B cell (primary cell): ENCODE results near the gene ICE2. TPM values are rescaled to one million over a fixed set of nuclear protein-coding genes. Genes with fewer than 3 reads are reported as not detected.

Experiments
- ATAC-seq: fragments of 200-7000 bp; cut with Tn5 transposase; one replicate; pipeline ENCODE4 v1.10.0; 2021; ENCODE audit warnings: low read depth, mild to moderate bottlenecking, moderate number of reproducible peaks, moderate library complexity
- CTCF ChIA-PET: fragments of 350-600 bp; sonication (Branson Sonifier 250); formaldehyde crosslinking; loops from one replicate; lab custom pipeline; 2021; ENCODE audit warnings: antibody characterized with exemption, inconsistent platforms; lab: Charles Lee
- POLR2A ChIA-PET: fragments of 350-600 bp; sonication (Branson Sonifier 250); formaldehyde crosslinking; loops from one replicate; lab custom pipeline; 2021; ENCODE audit warnings: antibody characterized with exemption; lab: Charles Lee
- DNase-seq: peaks from one replicate; pipeline ENCODE4 v3.0.0; 2013
- H2AFZ ChIP-seq: 2 replicates; pipeline ENCODE4 v1.6.1; 2012; ENCODE audit warnings: mild to moderate bottlenecking, low read depth, low read length; ENCODE audit not compliant: insufficient read depth, poor library complexity, severe bottlenecking
- H3K27ac ChIP-seq, 2 donors: 1 replicate in 1 of 2; 2 replicates in 1 of 2; pipeline ENCODE4 v1.5.1; 2012 to 2013; ENCODE audit warnings: low read length in 2 of 2, mild to moderate bottlenecking in 2 of 2, moderate library complexity in 1 of 2
- H3K27me3 ChIP-seq, 4 experiments: fragments of 200-600 bp in 1 of 4; sonication (generic) in 1 of 4; replicated peaks in 1 of 4; 1 replicate in 2 of 4; 2 replicates in 2 of 4; pipeline versions ENCODE4 v1.6.1 to v1.7.0; 2013 to 2016; ENCODE audit warnings: low read length in 3 of 4, mild to moderate bottlenecking in 2 of 4, mixed read lengths in 1 of 4, moderate library complexity in 1 of 4; ENCODE audit not compliant: insufficient read depth in 4 of 4, control insufficient read depth in 3 of 4; ENCODE audit errors: control extremely low read depth in 1 of 4
- H3K36me3 ChIP-seq, 2 experiments: replicated peaks in 1 of 2; 1 replicate in 1 of 2; 2 replicates in 1 of 2; pipeline versions ENCODE4 v1.6.1 to v1.7.1; 2013; ENCODE audit warnings: low read length in 1 of 2; ENCODE audit not compliant: insufficient read depth in 2 of 2, control insufficient read depth in 1 of 2; ENCODE audit errors: control extremely low read depth in 1 of 2, extremely low read depth in 1 of 2
- H3K4me1 ChIP-seq, 2 donors: fragments of 200-600 bp in 1 of 2; sonication (generic) in 1 of 2; 1 replicate in 1 of 2; 2 replicates in 1 of 2; pipeline versions ENCODE4 v1.5.1 to v1.6.1; 2013 to 2017; ENCODE audit warnings: low read length in 2 of 2; ENCODE audit not compliant: control insufficient read depth in 2 of 2, insufficient read depth in 2 of 2
- H3K4me2 ChIP-seq: replicated peaks from 2 replicates; pipeline ENCODE3; 2012; ENCODE audit warnings: mild to moderate bottlenecking, low read depth, low read length; ENCODE audit not compliant: poor library complexity, severe bottlenecking
- H3K4me3 ChIP-seq, 5 experiments: fragments of 200-600 bp in 1 of 5; sonication (generic) in 1 of 5; 1 replicate in 3 of 5; 2 replicates in 2 of 5; pipeline versions ENCODE4 v1.5.1 to v1.7.0; 2011 to 2016; ENCODE audit warnings: low read length in 4 of 5, mild to moderate bottlenecking in 4 of 5, low read depth in 2 of 5, control low read depth in 1 of 5, moderate library complexity in 1 of 5; ENCODE audit not compliant: insufficient read depth in 1 of 5; ENCODE audit errors: control extremely low read depth in 1 of 5, extremely low read depth in 1 of 5
- H3K79me2 ChIP-seq: fragments of 200-600 bp; sonication (generic); one replicate; pipeline ENCODE4 v1.6.0; 2016; ENCODE audit warnings: low read length; ENCODE audit not compliant: control insufficient read depth, insufficient read depth
- H3K9ac ChIP-seq: fragments of 200-600 bp; sonication (generic); 2 replicates; pipeline ENCODE4 v1.6.1; 2017; ENCODE audit warnings: mild to moderate bottlenecking, low read length, moderate library complexity
- H3K9me3 ChIP-seq, 3 donors: one replicate each; pipeline versions ENCODE4 v1.6.1 to v1.7.1; 2013; ENCODE audit warnings: low read length in 2 of 3; ENCODE audit not compliant: control insufficient read depth in 2 of 3, insufficient read depth in 1 of 3; ENCODE audit errors: control extremely low read depth in 1 of 3
- H4K20me1 ChIP-seq: 2 replicates; pipeline ENCODE4 v1.6.0; 2012; ENCODE audit warnings: mild to moderate bottlenecking, low read length; ENCODE audit not compliant: insufficient read depth, control insufficient read depth, poor library complexity, severe bottlenecking
- H3K27ac Mint-ChIP-seq: one replicate; pipeline ENCODE4 v1.8.0; 2021; ENCODE audit warnings: mixed read lengths
- H3K27me3 Mint-ChIP-seq: one replicate; pipeline ENCODE4 v1.8.0; 2021; ENCODE audit warnings: mixed read lengths
- H3K4me1 Mint-ChIP-seq: one replicate; pipeline ENCODE4 v1.8.0; 2021; ENCODE audit warnings: mixed read lengths
- H3K4me3 Mint-ChIP-seq: one replicate; pipeline ENCODE4 v1.8.0; 2021; ENCODE audit warnings: mixed read lengths
- H3K9me3 Mint-ChIP-seq: one replicate; pipeline ENCODE4 v1.8.0; 2022; ENCODE audit warnings: mixed read lengths; ENCODE audit not compliant: insufficient read depth
- EZH2 ChIP-seq: IDR thresholded peaks from 2 replicates; pipeline ENCODE4 v1.6.1; 2012; ENCODE audit warnings: borderline replicate concordance, low read depth, mild to moderate bottlenecking, moderate library complexity, low read length; ENCODE audit not compliant: insufficient read depth, poor library complexity, severe bottlenecking
- WGBS: methylation state at CpG from one replicate; pipeline ENCODE4 v1.1.5; 2013; ENCODE audit warnings: missing lambda C conversion rate; ENCODE audit not compliant: insufficient coverage; 5-methylcytosine and 5-hydroxymethylcytosine counted together
- intact Hi-C: fragments of 100-400 bp; cut with micrococcal nuclease; formaldehyde crosslinking; loops from one replicate; pipeline ENCODE4 v1.10.0; 2022
- polyA plus RNA-seq: library from polyadenylated mRNA; depleted of rRNA; stranded (reverse); fragments of >200 nt; gene quantifications from 2 replicates; pipeline ENCODE4 v1.2.3, GENCODE V29; 2012
- total RNA-seq, 2 donors: library from RNA; stranded (reverse); fragments of 120-200 nt in 1 of 2; gene quantifications; 1 replicate in 1 of 2; 2 replicates in 1 of 2; pipeline versions ENCODE4 v1.2.3 to v1.2.4, GENCODE V29; 2013 to 2022
- TF ChIP-seq, protein P1 (sequence below): fragments of 200-600 bp; IDR thresholded peaks from one replicate; pipeline ENCODE4 v1.8.0; 2022; ENCODE audit warnings: antibody characterized with exemption, mild to moderate bottlenecking

The ICE2 gene
- total and polyA plus RNA-seq, 2 donors (not counting 1 experiment from before 2014, with no cell fraction given), result 19.0 to 71.2 TPM

DNA sequence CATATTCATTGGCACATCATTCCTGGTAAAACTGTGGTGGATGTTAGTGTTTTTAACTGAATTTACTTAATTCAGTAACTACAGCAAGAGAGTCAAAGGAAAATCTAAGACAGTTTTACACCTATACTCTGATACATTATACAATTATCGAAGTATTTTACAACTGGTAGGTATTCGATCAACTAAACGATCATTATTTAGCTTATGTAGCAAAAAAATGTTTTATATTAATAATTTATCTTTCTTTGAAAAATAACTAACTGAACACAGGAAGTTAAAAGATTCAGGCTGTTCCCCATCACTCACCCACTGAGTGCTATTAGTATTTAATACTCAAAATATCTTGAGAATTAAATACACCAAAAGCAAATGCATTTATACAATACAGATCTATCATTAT, 21.0 kb downstream of the ICE2 start:
- no peaks in the 10 kb centered on the region for H3K9me3 Mint-ChIP-seq
- Histone ChIP-seq H3K27ac (no peak overlapping the region), H3K4me3 (no peak overlapping the region), H2AFZ (no peak overlapping the region), H3K79me2 (no peaks in the 10 kb centered on the region), H3K9me3 (no peaks in the 10 kb centered on the region), H4K20me1 (no peaks in the 10 kb centered on the region), H3K4me1 (no peaks in the 10 kb centered on the region), H3K36me3 (peaks cover 0 to 32% of the 10 kb centered on the region in 2 experiments), H3K4me2 (no peak overlapping the region), H3K27me3 (no peaks in the 10 kb centered on the region), H3K9ac (no peak overlapping the region)
- intact Hi-C loops, result no loop called here
- no CpG with 5 or more reads among the region's 3 CpGs for WGBS
- H3K4me3 Mint-ChIP-seq, result no peak overlapping the region
- TF ChIP-seq, protein P1, sequence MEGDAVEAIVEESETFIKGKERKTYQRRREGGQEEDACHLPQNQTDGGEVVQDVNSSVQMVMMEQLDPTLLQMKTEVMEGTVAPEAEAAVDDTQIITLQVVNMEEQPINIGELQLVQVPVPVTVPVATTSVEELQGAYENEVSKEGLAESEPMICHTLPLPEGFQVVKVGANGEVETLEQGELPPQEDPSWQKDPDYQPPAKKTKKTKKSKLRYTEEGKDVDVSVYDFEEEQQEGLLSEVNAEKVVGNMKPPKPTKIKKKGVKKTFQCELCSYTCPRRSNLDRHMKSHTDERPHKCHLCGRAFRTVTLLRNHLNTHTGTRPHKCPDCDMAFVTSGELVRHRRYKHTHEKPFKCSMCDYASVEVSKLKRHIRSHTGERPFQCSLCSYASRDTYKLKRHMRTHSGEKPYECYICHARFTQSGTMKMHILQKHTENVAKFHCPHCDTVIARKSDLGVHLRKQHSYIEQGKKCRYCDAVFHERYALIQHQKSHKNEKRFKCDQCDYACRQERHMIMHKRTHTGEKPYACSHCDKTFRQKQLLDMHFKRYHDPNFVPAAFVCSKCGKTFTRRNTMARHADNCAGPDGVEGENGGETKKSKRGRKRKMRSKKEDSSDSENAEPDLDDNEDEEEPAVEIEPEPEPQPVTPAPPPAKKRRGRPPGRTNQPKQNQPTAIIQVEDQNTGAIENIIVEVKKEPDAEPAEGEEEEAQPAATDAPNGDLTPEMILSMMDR, result no peak
- TF ChIP-seq EZH2, result no peak
- CTCF ChIA-PET, result no interaction called here
- ATAC-seq, result no peak
- H3K27me3 Mint-ChIP-seq, result no peaks in the 10 kb centered on the region
- H3K4me1 Mint-ChIP-seq, result no peaks in the 10 kb centered on the region
- POLR2A ChIA-PET, result no interaction called here
- no peak for DNase-seq
- H3K27ac Mint-ChIP-seq, result no peak overlapping the region

DNA sequence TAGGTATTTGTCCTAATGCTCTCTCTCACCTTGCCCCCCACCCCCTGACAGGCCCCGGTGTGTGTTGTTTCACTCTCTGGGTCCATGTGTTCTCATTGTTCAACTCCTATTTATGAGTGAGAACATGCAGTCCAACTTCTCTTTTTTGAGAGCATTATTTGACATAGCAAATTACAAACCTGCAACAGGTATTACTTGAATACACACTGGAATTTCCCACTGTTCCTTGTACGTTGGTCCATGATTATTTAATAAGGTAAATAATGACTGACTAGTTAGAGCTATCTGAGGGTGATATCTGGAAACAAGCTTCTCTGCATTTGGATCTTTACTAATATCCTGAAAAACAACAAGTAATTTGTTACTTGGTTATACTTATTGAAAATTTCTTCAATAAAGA, 24.1 kb downstream of the ICE2 start:
- CTCF ChIA-PET, result interaction anchor here (1.3 kb wide), 1 partner anchor 95 kb away, joined by 5 read pairs; no protein-coding TSS in a partner anchor
- Histone ChIP-seq H3K27ac (no peak overlapping the region), H2AFZ (no peak overlapping the region), H3K79me2 (no peaks in the 10 kb centered on the region), H3K36me3 (peaks cover 0 to 41% of the 10 kb centered on the region in 2 experiments), H3K4me3 (no peak overlapping the region), H3K9ac (no peak overlapping the region), H3K27me3 (no peaks in the 10 kb centered on the region), H3K4me1 (no peaks in the 10 kb centered on the region), H4K20me1 (no peaks in the 10 kb centered on the region), H3K9me3 (no peaks in the 10 kb centered on the region), H3K4me2 (no peak overlapping the region)
- intact Hi-C loops, result no loop called here
- Mint-ChIP-seq H3K27me3 (no peaks in the 10 kb centered on the region), H3K9me3 (no peaks in the 10 kb centered on the region), H3K27ac (no peak overlapping the region), H3K4me1 (no peaks in the 10 kb centered on the region), H3K4me3 (no peak overlapping the region)
- DNase-seq (no peak), ATAC-seq (no peak)
- WGBS, result no CpG with 5 or more reads among the region's 2 CpGs
- POLR2A ChIA-PET, result no interaction called here
- no peak for TF ChIP-seq EZH2
- TF ChIP-seq, protein P1, result no peak
